ENCODE measurements around the gene AKNA. TPM values are rescaled to one million over a fixed set of nuclear protein-coding genes. Genes with fewer than 3 reads are reported as not detected.

Gene AKNA
- total RNA-seq, 1 donor from 2014 or later: 24.6 TPM

GRCh38 chr9:114369216-114370130 lies 18.3 kb downstream of the AKNA start:
- TF ChIP-seq CTCF (IDR thresholded peaks at IDR 0.05; ENCODE audit: unreplicated experiment): no peak
- H3K27ac Mint-ChIP-seq: no peak overlapping the region
- no peaks in the 10 kb centered on the region for H3K4me1 Mint-ChIP-seq (ENCODE audit: low read depth)
- H3K4me3 Mint-ChIP-seq (ENCODE audit: low read depth): no peak overlapping the region
- no peaks in the 10 kb centered on the region for H3K9me3 Mint-ChIP-seq (ENCODE audit: low read depth)
- peaks cover 4% of the 10 kb centered on the region for H3K36me3 Mint-ChIP-seq (ENCODE audit: insufficient read depth)
- no peaks in the 10 kb centered on the region for H3K27me3 Mint-ChIP-seq
- DNase-seq (ENCODE audit: low spot score, unreplicated experiment): no peak

GRCh38 chr9:114367772-114368569 lies 19.8 kb downstream of the AKNA start:
- Mint-ChIP-seq H3K4me1 (ENCODE audit: low read depth) (no peaks in the 10 kb centered on the region), H3K27me3 (no peaks in the 10 kb centered on the region), H3K36me3 (ENCODE audit: insufficient read depth) (peaks cover 6% of the 10 kb centered on the region), H3K9me3 (ENCODE audit: low read depth) (no peaks in the 10 kb centered on the region), H3K4me3 (ENCODE audit: low read depth) (no peak overlapping the region), H3K27ac (no peak overlapping the region)
- DNase-seq (ENCODE audit: low spot score, unreplicated experiment): no peak
- no peak for TF ChIP-seq CTCF (IDR thresholded peaks at IDR 0.05; ENCODE audit: unreplicated experiment)

GRCh38 chr9:114367366-114367765 lies 20.4 kb downstream of the AKNA start:
- H3K9me3 Mint-ChIP-seq (ENCODE audit: low read depth): no peaks in the 10 kb centered on the region
- no peak for TF ChIP-seq CTCF (IDR thresholded peaks at IDR 0.05; ENCODE audit: unreplicated experiment)
- no peak overlapping the region for H3K27ac Mint-ChIP-seq
- peaks cover 6% of the 10 kb centered on the region for H3K36me3 Mint-ChIP-seq (ENCODE audit: insufficient read depth)
- no peak for DNase-seq (ENCODE audit: low spot score, unreplicated experiment)
- H3K4me1 Mint-ChIP-seq (ENCODE audit: low read depth): no peaks in the 10 kb centered on the region
- H3K4me3 Mint-ChIP-seq (ENCODE audit: low read depth): no peak overlapping the region
- H3K27me3 Mint-ChIP-seq: no peaks in the 10 kb centered on the region

GRCh38 chr9:114366334-114367128 lies 21.3 kb downstream of the AKNA start:
- no peak overlapping the region for H3K4me3 Mint-ChIP-seq (ENCODE audit: low read depth)
- no peaks in the 10 kb centered on the region for H3K9me3 Mint-ChIP-seq (ENCODE audit: low read depth)
- no peak overlapping the region for H3K27ac Mint-ChIP-seq
- no peak for DNase-seq (ENCODE audit: low spot score, unreplicated experiment)
- no peak for TF ChIP-seq CTCF (IDR thresholded peaks at IDR 0.05; ENCODE audit: unreplicated experiment)
- H3K27me3 Mint-ChIP-seq: no peaks in the 10 kb centered on the region
- no peaks in the 10 kb centered on the region for H3K4me1 Mint-ChIP-seq (ENCODE audit: low read depth)
- peaks cover 6% of the 10 kb centered on the region for H3K36me3 Mint-ChIP-seq (ENCODE audit: insufficient read depth)

GRCh38 chr9:114365194-114365593 lies 22.6 kb downstream of the AKNA start:
- peaks cover 14% of the 10 kb centered on the region for H3K36me3 Mint-ChIP-seq (ENCODE audit: insufficient read depth)
- no peak overlapping the region for H3K27ac Mint-ChIP-seq

More at GRCh38 chr9:114365194-114365593, 22.6 kb downstream of the AKNA start:
- no peak for TF ChIP-seq CTCF (IDR thresholded peaks at IDR 0.05; ENCODE audit: unreplicated experiment)
- no peak for DNase-seq (ENCODE audit: low spot score, unreplicated experiment)
- Mint-ChIP-seq H3K4me1 (ENCODE audit: low read depth) (no peaks in the 10 kb centered on the region), H3K4me3 (ENCODE audit: low read depth) (no peak overlapping the region), H3K9me3 (ENCODE audit: low read depth) (no peaks in the 10 kb centered on the region), H3K27me3 (no peaks in the 10 kb centered on the region)

All from progenitor cell of endocrine pancreas (in vitro differentiated cells).